ENCODE data around the gene SRSF1. TPM values are rescaled to one million over a fixed set of nuclear protein-coding genes. Genes with fewer than 3 reads are reported as not detected.

The SRSF1 gene
- total RNA-seq, 1 donor from 2014 or later, result 227 TPM

- no peak overlapping the region for H3K27ac Mint-ChIP-seq (ENCODE audit: unreplicated experiment)
- H3K36me3 Mint-ChIP-seq (ENCODE audit: unreplicated experiment), result no peaks in the 10 kb centered on the region
- H3K27me3 Mint-ChIP-seq (ENCODE audit: unreplicated experiment), result no peaks in the 10 kb centered on the region
- TF ChIP-seq, protein P1, sequence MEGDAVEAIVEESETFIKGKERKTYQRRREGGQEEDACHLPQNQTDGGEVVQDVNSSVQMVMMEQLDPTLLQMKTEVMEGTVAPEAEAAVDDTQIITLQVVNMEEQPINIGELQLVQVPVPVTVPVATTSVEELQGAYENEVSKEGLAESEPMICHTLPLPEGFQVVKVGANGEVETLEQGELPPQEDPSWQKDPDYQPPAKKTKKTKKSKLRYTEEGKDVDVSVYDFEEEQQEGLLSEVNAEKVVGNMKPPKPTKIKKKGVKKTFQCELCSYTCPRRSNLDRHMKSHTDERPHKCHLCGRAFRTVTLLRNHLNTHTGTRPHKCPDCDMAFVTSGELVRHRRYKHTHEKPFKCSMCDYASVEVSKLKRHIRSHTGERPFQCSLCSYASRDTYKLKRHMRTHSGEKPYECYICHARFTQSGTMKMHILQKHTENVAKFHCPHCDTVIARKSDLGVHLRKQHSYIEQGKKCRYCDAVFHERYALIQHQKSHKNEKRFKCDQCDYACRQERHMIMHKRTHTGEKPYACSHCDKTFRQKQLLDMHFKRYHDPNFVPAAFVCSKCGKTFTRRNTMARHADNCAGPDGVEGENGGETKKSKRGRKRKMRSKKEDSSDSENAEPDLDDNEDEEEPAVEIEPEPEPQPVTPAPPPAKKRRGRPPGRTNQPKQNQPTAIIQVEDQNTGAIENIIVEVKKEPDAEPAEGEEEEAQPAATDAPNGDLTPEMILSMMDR (IDR thresholded peaks at IDR 0.05; ENCODE audit: partially characterized antibody, unreplicated experiment), result no peak
- H3K9me3 Mint-ChIP-seq (ENCODE audit: unreplicated experiment), result peaks cover 3% of the 10 kb centered on the region
- no peak for DNase-seq
- H3K4me3 Mint-ChIP-seq (ENCODE audit: unreplicated experiment), result no peak overlapping the region
- H3K4me1 Mint-ChIP-seq (ENCODE audit: low read depth, unreplicated experiment), result no peaks in the 10 kb centered on the region
Observed at GRCh38 chr17:57968456-57968855, 38.6 kb downstream of the SRSF1 start.

GRCh38 chr17:57966875-57967274 lies 40.2 kb downstream of the SRSF1 start:
- no peak overlapping the region for H3K4me3 Mint-ChIP-seq (ENCODE audit: unreplicated experiment)
- TF ChIP-seq, protein P1 (IDR thresholded peaks at IDR 0.05; ENCODE audit: partially characterized antibody, unreplicated experiment), result no peak
- H3K27me3 Mint-ChIP-seq (ENCODE audit: unreplicated experiment), result peaks cover 2% of the 10 kb centered on the region
- no peaks in the 10 kb centered on the region for H3K4me1 Mint-ChIP-seq (ENCODE audit: low read depth, unreplicated experiment)
- no peak overlapping the region for H3K27ac Mint-ChIP-seq (ENCODE audit: unreplicated experiment)
- peaks cover 3% of the 10 kb centered on the region for H3K9me3 Mint-ChIP-seq (ENCODE audit: unreplicated experiment)
- H3K36me3 Mint-ChIP-seq (ENCODE audit: unreplicated experiment), result no peaks in the 10 kb centered on the region
- no peak for DNase-seq

DNA sequence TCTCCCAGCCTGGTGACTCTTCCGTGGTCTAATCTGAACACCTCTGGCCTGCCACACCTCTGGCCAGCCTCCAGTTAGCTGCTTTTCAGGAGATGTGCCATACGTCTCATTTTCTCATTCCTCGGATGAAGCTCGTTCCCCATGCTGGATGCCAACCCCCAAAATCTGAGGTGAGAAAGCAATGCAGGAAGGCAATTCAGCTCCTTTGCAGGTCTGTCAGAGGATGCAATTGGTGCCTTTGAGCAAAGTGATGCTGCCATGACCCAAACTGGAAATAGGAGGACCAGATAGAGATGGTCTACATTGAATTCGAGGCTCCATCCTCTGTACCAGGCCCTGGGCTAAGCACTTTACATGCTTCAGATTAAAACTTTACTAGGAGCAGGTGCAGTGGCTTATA lies 40.8 kb downstream of the SRSF1 start:
- no peaks in the 10 kb centered on the region for H3K4me1 Mint-ChIP-seq (ENCODE audit: low read depth, unreplicated experiment)
- peaks cover 2% of the 10 kb centered on the region for H3K27me3 Mint-ChIP-seq (ENCODE audit: unreplicated experiment)
- H3K4me3 Mint-ChIP-seq (ENCODE audit: unreplicated experiment), result no peak overlapping the region
- no peak for DNase-seq
- no peak overlapping the region for H3K27ac Mint-ChIP-seq (ENCODE audit: unreplicated experiment)
- peaks cover 2% of the 10 kb centered on the region for H3K9me3 Mint-ChIP-seq (ENCODE audit: unreplicated experiment)
- no peaks in the 10 kb centered on the region for H3K36me3 Mint-ChIP-seq (ENCODE audit: unreplicated experiment)
- TF ChIP-seq, protein P1 (IDR thresholded peaks at IDR 0.05; ENCODE audit: partially characterized antibody, unreplicated experiment), result no peak

- DNase-seq, result no peak
- no peaks in the 10 kb centered on the region for H3K4me1 Mint-ChIP-seq (ENCODE audit: low read depth, unreplicated experiment)
- H3K27me3 Mint-ChIP-seq (ENCODE audit: unreplicated experiment), result peaks cover 2% of the 10 kb centered on the region
- H3K4me3 Mint-ChIP-seq (ENCODE audit: unreplicated experiment), result no peak overlapping the region
- peaks cover 1% of the 10 kb centered on the region for H3K9me3 Mint-ChIP-seq (ENCODE audit: unreplicated experiment)
- no peak overlapping the region for H3K27ac Mint-ChIP-seq (ENCODE audit: unreplicated experiment)
- H3K36me3 Mint-ChIP-seq (ENCODE audit: unreplicated experiment), result no peaks in the 10 kb centered on the region
- TF ChIP-seq, protein P1 (IDR thresholded peaks at IDR 0.05; ENCODE audit: partially characterized antibody, unreplicated experiment), result no peak
Observed at GRCh38 chr17:57965521-57966160, 41.4 kb downstream of the SRSF1 start.

GRCh38 chr17:57963149-57963511 lies 43.9 kb downstream of the SRSF1 start:
- no peaks in the 10 kb centered on the region for H3K36me3 Mint-ChIP-seq (ENCODE audit: unreplicated experiment)
- H3K4me3 Mint-ChIP-seq (ENCODE audit: unreplicated experiment), result no peak overlapping the region
- H3K4me1 Mint-ChIP-seq (ENCODE audit: low read depth, unreplicated experiment), result no peaks in the 10 kb centered on the region
- TF ChIP-seq, protein P1 (IDR thresholded peaks at IDR 0.05; ENCODE audit: partially characterized antibody, unreplicated experiment), result no peak
- no peak overlapping the region for H3K27ac Mint-ChIP-seq (ENCODE audit: unreplicated experiment)
- DNase-seq, result no peak
- peaks cover 1% of the 10 kb centered on the region for H3K9me3 Mint-ChIP-seq (ENCODE audit: unreplicated experiment)
- peaks cover 2% of the 10 kb centered on the region for H3K27me3 Mint-ChIP-seq (ENCODE audit: unreplicated experiment)

All from glutamatergic neuron (in vitro differentiated cells).